SK-N-MC (cell line): ENCODE results near the gene KCNJ11.

Experiments
- DNase-seq: peaks from one replicate; pipeline ENCODE4 v3.0.0-alpha.2; 2011; ENCODE audit warnings: low read depth, low spot score
- H3K27ac ChIP-seq: fragments of 200-600 bp; sonication (generic); 2 replicates; pipeline ENCODE4 v1.5.1; 2016; ENCODE audit warnings: mixed run types
- H3K36me3 ChIP-seq: fragments of 200-600 bp; sonication (generic); 2 replicates; pipeline ENCODE4 v1.6.1; 2017; ENCODE audit warnings: antibody characterized with exemption, low read length, mixed read lengths; ENCODE audit not compliant: insufficient read depth
- H3K4me3 ChIP-seq: fragments of 200-600 bp; sonication (generic); 2 replicates; pipeline ENCODE4 v1.5.1; 2016
- H3K9ac ChIP-seq: fragments of 200-600 bp; sonication (generic); 2 replicates; pipeline ENCODE4 v1.8.0; 2017; ENCODE audit warnings: mixed run types, mixed read lengths; ENCODE audit not compliant: insufficient read length
- H3K9me3 ChIP-seq: fragments of 200-600 bp; sonication (generic); 2 replicates; pipeline ENCODE4 v1.6.1; 2017; ENCODE audit warnings: low read depth, mild to moderate bottlenecking, antibody characterized with exemption, low read length, moderate library complexity, mixed read lengths
- EZH2 ChIP-seq: fragments of 200-600 bp; sonication (generic); IDR thresholded peaks from one replicate; pipeline ENCODE4 v1.6.1; 2017; ENCODE audit warnings: antibody characterized with exemption
- FOXP2 ChIP-seq: optimal IDR thresholded peaks from 2 replicates; pipeline ENCODE3; 2011; ENCODE audit warnings: mild to moderate bottlenecking, moderate library complexity; ENCODE audit not compliant: insufficient read depth; ENCODE audit errors: extremely low read length, control extremely low read depth
- POLR2AphosphoS5 ChIP-seq: IDR thresholded peaks from 2 replicates; pipeline ENCODE4 v1.6.1; 2012; ENCODE audit warnings: mild to moderate bottlenecking, low read depth, low read length, borderline replicate concordance

KCNJ11 gene

DNA sequence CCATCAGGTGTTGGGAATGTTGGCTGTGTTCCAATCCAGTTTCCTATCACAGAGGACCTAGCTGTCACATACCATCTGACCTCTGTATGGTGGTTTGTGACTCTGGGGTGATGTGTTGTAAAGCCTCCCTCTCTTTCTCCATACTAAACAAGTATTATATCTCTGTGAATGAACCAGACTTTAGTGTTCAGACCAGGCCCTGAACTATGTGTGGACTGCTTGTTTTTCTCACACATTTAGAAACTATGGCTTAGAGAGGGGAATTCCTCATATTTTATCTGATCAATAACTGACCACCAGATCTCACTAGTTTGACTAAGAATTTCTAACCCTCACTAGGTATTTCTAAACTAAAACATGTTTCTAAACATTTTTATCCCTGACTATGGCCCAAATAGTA, 19.4 kb downstream of the KCNJ11 start:
- H3K9me3 ChIP-seq = peaks cover 20% of the 10 kb centered on the region
- no peak overlapping the region for H3K9ac ChIP-seq
- H3K36me3 ChIP-seq = peaks cover 52% of the 10 kb centered on the region

GRCh38 chr11:17368551-17368950, 19.9 kb downstream of the KCNJ11 start:
- Histone ChIP-seq H3K9me3 (peaks cover 20% of the 10 kb centered on the region), H3K36me3 (peaks cover 47% of the 10 kb centered on the region), H3K9ac (no peak overlapping the region), H3K27ac (no peak overlapping the region), H3K4me3 (no peak overlapping the region)
- no peak for DNase-seq
- TF ChIP-seq POLR2AphosphoS5 = no peak
- no peak for TF ChIP-seq EZH2
- TF ChIP-seq FOXP2 = no peak

More for the DNA sequence above, 19.4 kb downstream of the KCNJ11 start:
- DNase-seq = no peak
- Histone ChIP-seq H3K4me3 (no peak overlapping the region), H3K27ac (no peak overlapping the region)
- TF ChIP-seq EZH2 (no peak), FOXP2 (no peak), POLR2AphosphoS5 (no peak)

GRCh38 chr11:17366495-17366894, 22.0 kb downstream of the KCNJ11 start:
- Histone ChIP-seq H3K36me3 (peaks cover 28% of the 10 kb centered on the region), H3K4me3 (no peak overlapping the region)
- DNase-seq = no peak

GRCh38 chr11:17354601-17354991, 33.9 kb downstream of the KCNJ11 start:
- Histone ChIP-seq H3K4me3 (peak overlapping the region; percentile 85), H3K9me3 (no peaks in the 10 kb centered on the region), H3K36me3 (no peaks in the 10 kb centered on the region), H3K9ac (no peak overlapping the region), H3K27ac (no peak overlapping the region)
- TF ChIP-seq POLR2AphosphoS5 = no peak
- no peak for TF ChIP-seq FOXP2
- TF ChIP-seq EZH2 = no peak
- DNase-seq = no peak

More at GRCh38 chr11:17366495-17366894, 22.0 kb downstream of the KCNJ11 start:
- Histone ChIP-seq H3K27ac (no peak overlapping the region), H3K9ac (no peak overlapping the region), H3K9me3 (peaks cover 10% of the 10 kb centered on the region)
- TF ChIP-seq FOXP2 (no peak), POLR2AphosphoS5 (no peak), EZH2 (no peak)

DNA sequence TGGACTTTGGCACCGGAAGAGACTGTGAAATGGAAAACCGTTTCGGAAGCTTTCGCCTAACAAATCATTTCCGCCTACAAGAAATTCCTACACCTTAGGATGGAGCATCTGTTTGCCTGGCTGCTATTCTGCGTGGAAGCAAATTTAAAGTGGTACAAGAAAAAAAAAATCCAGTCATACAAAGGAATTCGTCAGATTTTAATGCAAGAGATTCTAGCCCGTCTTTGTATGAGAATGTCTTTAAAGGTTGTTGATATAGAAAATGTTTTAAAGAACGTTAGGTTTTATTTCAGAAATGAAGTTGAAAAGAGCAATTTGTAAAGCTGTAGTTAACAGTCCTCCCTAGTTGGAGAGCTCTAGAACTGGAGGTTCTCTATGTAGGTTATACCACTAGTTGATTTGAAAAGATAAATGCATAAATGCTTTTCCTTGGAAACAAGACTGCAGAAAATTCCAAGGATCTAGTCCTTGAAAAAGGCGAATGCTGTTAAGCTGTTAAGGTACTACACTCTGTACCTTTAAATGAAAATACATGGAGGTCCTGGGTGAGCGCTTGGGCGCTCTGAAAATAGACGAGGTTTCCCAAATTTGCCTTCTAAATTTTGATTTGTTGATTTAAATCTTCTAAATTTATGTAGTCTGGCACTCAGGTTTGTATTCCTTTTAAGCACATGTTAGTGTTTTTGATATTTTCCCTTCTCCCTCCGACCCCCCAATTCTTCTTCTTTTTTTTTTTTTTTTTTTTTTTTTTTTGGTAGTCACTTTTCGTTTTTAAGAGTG, 34.4 kb downstream of the KCNJ11 start:
- H3K9me3 ChIP-seq = no peaks in the 10 kb centered on the region
- H3K9ac ChIP-seq = peak overlapping the region; percentile 67
- H3K36me3 ChIP-seq = no peaks in the 10 kb centered on the region
- DNase-seq = no peak
- TF ChIP-seq FOXP2 (no peak), POLR2AphosphoS5 (no peak; the same call in 1 of the 2 replicates)
- H3K4me3 ChIP-seq = peak overlapping the region; percentile 85
- H3K27ac ChIP-seq = no peak overlapping the region

- H3K27ac ChIP-seq = no peak overlapping the region
Observed at GRCh38 chr11:17352950-17353820, 35.3 kb downstream of the KCNJ11 start.

DNA sequence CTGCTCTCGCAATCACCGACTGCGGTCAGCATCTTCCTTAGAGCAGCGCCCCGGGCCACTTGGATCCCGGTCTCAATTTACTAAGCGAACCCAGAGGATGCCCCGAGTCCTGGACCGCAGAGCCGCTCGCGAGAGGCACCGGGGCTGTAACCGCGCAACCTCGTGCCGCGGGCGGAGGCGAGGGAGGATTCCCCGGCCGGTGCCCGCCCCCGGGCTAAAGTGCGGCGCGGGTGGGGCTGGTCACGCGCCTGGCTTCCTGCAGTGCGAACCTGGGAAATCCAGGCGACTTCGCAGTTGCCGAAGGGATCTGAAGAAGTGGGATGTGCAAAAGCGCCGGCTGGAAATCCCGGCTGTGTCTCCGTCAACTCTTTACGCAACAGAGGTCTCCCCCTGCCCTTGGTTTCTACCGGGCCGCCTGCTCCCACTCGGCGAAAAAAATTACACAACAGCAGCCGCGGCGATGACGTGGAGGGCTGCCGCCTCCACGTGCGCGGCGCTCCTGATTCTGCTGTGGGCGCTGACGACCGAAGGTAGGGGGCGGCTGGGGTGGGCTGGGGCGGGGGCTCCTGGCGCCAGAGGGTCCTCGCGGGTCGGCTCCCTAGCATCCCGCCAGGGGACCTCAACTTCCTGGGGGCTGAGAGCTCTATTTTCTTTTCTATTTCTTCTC, 36.8 kb downstream of the KCNJ11 start, which contains the start of gene NCR3LG1:
TSS of gene NCR3LG1 (plus strand) at position 291 of the 667 bp plus-strand sequence. CDS start at position 461, 170 bp downstream.
- DNase-seq = no peak
- Histone ChIP-seq H3K9ac (peak within 1 kb of the TSS; percentile 67), H3K27ac (no peak within 1 kb of the TSS)

More at GRCh38 chr11:17352950-17353820, 35.3 kb downstream of the KCNJ11 start:
- H3K9me3 ChIP-seq = no peaks in the 10 kb centered on the region
- no peak for TF ChIP-seq EZH2
- no peak for TF ChIP-seq FOXP2
- TF ChIP-seq POLR2AphosphoS5 = no peak; the same call in none of the 2 replicates
- DNase-seq = no peak
- peak overlapping the region; percentile 67 for H3K9ac ChIP-seq
- H3K4me3 ChIP-seq = peak overlapping the region; percentile 85
- no peaks in the 10 kb centered on the region for H3K36me3 ChIP-seq

DNA sequence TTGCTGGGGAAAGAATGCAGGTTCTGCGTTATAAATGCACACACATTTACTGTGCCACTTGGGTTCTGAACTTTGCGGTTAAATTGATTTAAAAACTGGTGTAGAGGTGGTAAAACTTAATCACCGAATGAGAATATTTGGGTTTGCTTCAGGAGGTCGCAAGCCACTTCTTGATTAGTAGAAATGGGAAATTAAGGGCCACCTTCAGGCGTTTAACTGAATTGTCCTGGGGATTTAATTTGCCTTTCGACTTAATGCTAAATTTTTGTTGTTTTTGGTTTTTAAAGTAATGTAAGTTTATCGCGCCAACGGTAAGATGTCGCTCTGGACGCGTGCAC, 37.3 kb downstream of the KCNJ11 start:
- no peak for DNase-seq
- peak overlapping the region; percentile 85 for H3K4me3 ChIP-seq
- H3K9me3 ChIP-seq = no peaks in the 10 kb centered on the region
- no peak overlapping the region for H3K27ac ChIP-seq
- H3K36me3 ChIP-seq = no peaks in the 10 kb centered on the region
- no peak overlapping the region for H3K9ac ChIP-seq
- TF ChIP-seq FOXP2 (no peak), POLR2AphosphoS5 (no peak), EZH2 (no peak)

More for the DNA sequence above, 36.8 kb downstream of the KCNJ11 start, which contains the start of gene NCR3LG1:
- H3K4me3 ChIP-seq = peak within 1 kb of the TSS; percentile 85
- no peaks in the 10 kb centered on the region for H3K36me3 ChIP-seq
- TF ChIP-seq FOXP2 = no peak
- TF ChIP-seq POLR2AphosphoS5 = peak; percentile 15; the same call in 1 of the 2 replicates
- H3K9me3 ChIP-seq = no peaks in the 10 kb centered on the region
